ENCODE data around the gene MYBL2.
"Not testable (repeated sequence)": the region's sequence is repeated elsewhere in the genome, so short reads cannot be mapped to it uniquely, and the experiment has no call there.

Gene MYBL2

DNA sequence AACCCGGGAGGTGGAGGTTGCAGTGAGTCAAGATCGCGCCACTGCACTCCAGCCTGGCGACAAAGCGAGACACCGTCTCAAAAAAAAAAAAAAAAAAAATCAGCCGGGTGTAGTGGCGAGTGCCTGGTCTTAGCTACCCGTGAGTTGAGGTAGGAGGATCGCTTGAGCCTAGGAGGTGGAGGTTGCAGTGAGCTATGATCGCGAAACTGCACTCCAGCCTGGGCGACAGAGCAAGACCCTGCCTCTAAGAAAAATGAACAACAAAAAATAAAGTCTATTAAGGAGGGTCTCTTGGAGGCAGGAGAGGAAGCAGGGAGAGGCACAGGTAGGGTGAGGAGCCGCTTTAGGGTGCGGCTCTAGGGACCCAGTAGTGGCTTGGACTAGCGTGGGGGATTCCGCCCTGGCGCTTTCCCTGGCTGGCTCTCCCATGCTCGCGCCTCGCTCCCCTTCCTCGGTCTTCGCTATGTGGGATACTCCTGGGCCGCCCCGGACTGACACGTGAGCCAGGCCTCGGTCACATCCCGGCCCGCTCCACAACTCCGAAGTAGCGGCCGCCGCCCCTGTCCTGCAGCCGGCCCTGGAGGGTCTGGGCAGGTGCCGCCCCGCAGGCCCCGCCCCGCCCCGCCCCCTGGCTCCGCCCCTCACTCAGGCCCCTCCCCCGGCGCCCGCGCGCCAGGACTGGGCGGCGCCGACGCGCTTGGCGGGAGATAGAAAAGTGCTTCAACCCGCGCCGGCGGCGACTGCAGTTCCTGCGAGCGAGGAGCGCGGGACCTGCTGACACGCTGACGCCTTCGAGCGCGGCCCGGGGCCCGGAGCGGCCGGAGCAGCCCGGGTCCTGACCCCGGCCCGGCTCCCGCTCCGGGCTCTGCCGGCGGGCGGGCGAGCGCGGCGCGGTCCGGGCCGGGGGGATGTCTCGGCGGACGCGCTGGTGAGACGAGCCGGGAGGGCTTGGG lies at the start of gene MYBL2:
Gene MYBL2, plus strand, starts transcription at position 739 of the 953 bp plus-strand sequence. Its CDS starts 170 bp downstream, at position 909.
- H3K27ac ChIP-seq (ENCODE audit: low read depth, low read length): peak within 1 kb of the TSS; percentile 83; the same call in 1 of the 2 replicates
- peak within 1 kb of the TSS; percentile 92 for H3K4me3 ChIP-seq (ENCODE audit: low read depth, low read length)
- H3K4me1 ChIP-seq (ENCODE audit: control insufficient read depth, insufficient read depth, low read length): peaks cover 9% of the 10 kb centered on the region; the same call in 1 of the 2 replicates
- H3K9me3 ChIP-seq (ENCODE audit: control insufficient read depth, insufficient read depth, low read depth, low read length): no peaks in the 10 kb centered on the region
- H3K9ac ChIP-seq (ENCODE audit: low read length): peak within 1 kb of the TSS; percentile 89
- peaks cover 16% of the 10 kb centered on the region for H3K36me3 ChIP-seq (ENCODE audit: control insufficient read depth, insufficient read depth, low read length)
- no peaks in the 10 kb centered on the region for H3K27me3 ChIP-seq (ENCODE audit: control insufficient read depth, insufficient read depth, low read length)

DNA sequence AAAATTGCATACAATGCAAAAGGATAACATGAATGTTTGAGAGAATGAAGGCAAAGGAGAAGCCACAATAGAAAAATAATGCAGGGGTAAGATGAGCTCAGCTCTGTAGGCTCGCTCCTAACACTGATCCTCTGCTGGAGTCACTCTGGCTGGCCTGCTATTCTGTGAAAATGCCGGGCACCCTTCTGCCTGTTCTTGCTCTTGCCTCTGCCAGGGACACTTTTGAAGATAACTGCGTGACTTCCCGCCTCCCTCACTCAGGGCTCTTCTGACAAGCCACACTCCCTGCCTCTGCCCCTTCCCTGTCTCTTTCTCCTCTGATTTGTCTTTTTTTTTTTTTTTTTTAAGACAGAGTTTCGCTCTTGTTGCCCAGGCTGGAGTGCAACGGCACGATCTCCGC lies 35.3 kb upstream of the MYBL2 start:
- Histone ChIP-seq H3K27me3 (ENCODE audit: control insufficient read depth, insufficient read depth, low read length) (no peaks in the 10 kb centered on the region), H3K27ac (ENCODE audit: low read depth, low read length) (no peak overlapping the region), H3K4me3 (ENCODE audit: low read depth, low read length) (no peak overlapping the region), H3K9me3 (ENCODE audit: control insufficient read depth, insufficient read depth, low read depth, low read length) (no peaks in the 10 kb centered on the region), H3K36me3 (ENCODE audit: control insufficient read depth, insufficient read depth, low read length) (peaks cover 41% of the 10 kb centered on the region), H3K4me1 (ENCODE audit: control insufficient read depth, insufficient read depth, low read length) (no peaks in the 10 kb centered on the region), H3K9ac (ENCODE audit: low read length) (no peak overlapping the region)

- Histone ChIP-seq H3K4me1 (ENCODE audit: control insufficient read depth, insufficient read depth, low read length) (no peaks in the 10 kb centered on the region), H3K27ac (ENCODE audit: low read depth, low read length) (no peak overlapping the region), H3K36me3 (ENCODE audit: control insufficient read depth, insufficient read depth, low read length) (peaks cover 39% of the 10 kb centered on the region), H3K9me3 (ENCODE audit: control insufficient read depth, insufficient read depth, low read depth, low read length) (no peaks in the 10 kb centered on the region), H3K4me3 (ENCODE audit: low read depth, low read length) (no peak overlapping the region), H3K9ac (ENCODE audit: low read length) (no peak overlapping the region), H3K27me3 (ENCODE audit: control insufficient read depth, insufficient read depth, low read length) (no peaks in the 10 kb centered on the region)
Measured at GRCh38 chr20:43636429-43636828, 30.5 kb upstream of the MYBL2 start.

GRCh38 chr20:43642548-43642947 lies 24.4 kb upstream of the MYBL2 start:
- Histone ChIP-seq H3K9ac (ENCODE audit: low read length) (no peak overlapping the region), H3K4me3 (ENCODE audit: low read depth, low read length) (no peak overlapping the region), H3K4me1 (ENCODE audit: control insufficient read depth, insufficient read depth, low read length) (no peaks in the 10 kb centered on the region), H3K27me3 (ENCODE audit: control insufficient read depth, insufficient read depth, low read length) (no peaks in the 10 kb centered on the region), H3K9me3 (ENCODE audit: control insufficient read depth, insufficient read depth, low read depth, low read length) (no peaks in the 10 kb centered on the region), H3K36me3 (ENCODE audit: control insufficient read depth, insufficient read depth, low read length) (peaks cover 36% of the 10 kb centered on the region), H3K27ac (ENCODE audit: low read depth, low read length) (no peak overlapping the region)

DNA sequence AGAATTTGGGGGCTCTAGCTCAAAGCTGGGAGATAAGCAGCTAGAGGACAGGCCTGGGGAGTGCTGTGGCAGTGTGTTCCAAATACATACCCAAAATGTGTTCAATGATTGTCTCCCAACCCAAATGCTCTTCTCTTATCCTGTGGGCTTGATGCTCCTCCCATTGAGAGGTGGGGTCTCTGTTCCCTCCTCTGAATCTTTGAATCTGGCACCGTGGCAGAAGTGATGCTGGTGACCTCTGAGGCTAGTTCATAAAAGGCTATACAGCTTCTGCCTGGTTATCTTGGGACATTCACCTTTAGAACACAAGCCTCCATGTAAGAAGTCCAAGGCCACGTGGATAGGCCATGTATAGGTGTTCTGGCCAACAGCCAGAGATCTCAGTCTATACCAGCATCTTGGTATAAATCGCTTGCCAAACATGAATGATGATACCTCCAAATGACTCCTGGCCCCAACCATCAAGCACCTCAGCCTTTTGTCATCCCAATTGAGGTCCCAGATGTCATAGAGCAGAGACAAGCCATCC lies 15.9 kb upstream of the MYBL2 start:
- no peak overlapping the region for H3K9ac ChIP-seq (ENCODE audit: low read length)

DNA sequence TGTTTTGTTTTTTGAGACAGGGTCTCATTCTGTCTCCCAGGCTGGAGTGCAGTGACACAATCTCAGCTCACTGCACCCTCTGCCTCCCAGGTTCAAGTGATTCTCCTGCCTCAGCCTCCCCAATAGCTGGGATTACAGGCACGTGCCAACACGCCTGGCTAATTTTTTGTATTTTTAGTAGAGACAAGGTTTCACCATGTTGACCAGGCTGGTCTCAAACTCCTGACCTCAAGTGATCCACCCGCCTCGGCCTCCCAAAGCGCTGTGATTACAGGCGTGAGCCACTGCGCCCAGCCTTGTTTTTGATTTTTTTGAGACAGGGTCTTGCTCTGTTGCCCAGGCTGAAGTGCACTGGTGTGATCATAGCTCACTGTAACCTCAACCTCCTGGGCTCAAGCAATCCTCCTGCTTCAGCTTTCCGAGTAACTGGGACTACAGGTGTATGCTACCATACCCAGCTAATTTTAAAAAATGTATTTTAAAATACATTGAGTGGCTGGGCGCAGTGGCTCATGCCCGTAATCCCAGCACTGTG lies 15.2 kb upstream of the MYBL2 start:
- H3K9ac ChIP-seq (ENCODE audit: low read length); H3K4me3 ChIP-seq (ENCODE audit: low read depth, low read length); H3K4me1 ChIP-seq (ENCODE audit: control insufficient read depth, insufficient read depth, low read length); H3K36me3 ChIP-seq (ENCODE audit: control insufficient read depth, insufficient read depth, low read length); H3K27me3 ChIP-seq (ENCODE audit: control insufficient read depth, insufficient read depth, low read length); H3K27ac ChIP-seq (ENCODE audit: low read depth, low read length); H3K9me3 ChIP-seq (ENCODE audit: control insufficient read depth, insufficient read depth, low read depth, low read length): not testable (repeated sequence)

More for the DNA sequence above, 15.9 kb upstream of the MYBL2 start:
- H3K4me1 ChIP-seq (ENCODE audit: control insufficient read depth, insufficient read depth, low read length): no peaks in the 10 kb centered on the region
- H3K4me3 ChIP-seq (ENCODE audit: low read depth, low read length): no peak overlapping the region
- no peaks in the 10 kb centered on the region for H3K27me3 ChIP-seq (ENCODE audit: control insufficient read depth, insufficient read depth, low read length)
- H3K27ac ChIP-seq (ENCODE audit: low read depth, low read length): no peak overlapping the region
- H3K9me3 ChIP-seq (ENCODE audit: control insufficient read depth, insufficient read depth, low read depth, low read length): no peaks in the 10 kb centered on the region
- peaks cover 10% of the 10 kb centered on the region for H3K36me3 ChIP-seq (ENCODE audit: control insufficient read depth, insufficient read depth, low read length)

DNA sequence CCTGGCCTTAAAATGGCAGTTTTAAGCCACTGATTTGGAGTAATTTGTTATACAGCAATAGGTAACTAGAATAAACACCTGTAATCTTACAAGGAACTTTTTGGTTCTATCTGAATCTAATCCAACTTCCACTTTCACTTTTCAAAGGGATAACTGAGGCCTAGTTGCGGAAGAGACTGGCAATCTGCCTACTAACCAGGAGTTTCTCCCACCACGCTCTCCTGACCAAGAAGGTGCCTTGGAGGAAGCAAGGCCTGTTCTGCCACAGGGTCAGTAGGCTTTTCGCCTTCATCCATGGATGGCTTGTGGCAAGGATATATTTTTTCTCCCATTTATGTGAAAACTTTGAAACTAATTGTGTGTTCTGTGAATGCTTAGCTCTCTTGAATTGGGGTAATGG lies 12.9 kb upstream of the MYBL2 start:
- H3K4me3 ChIP-seq (ENCODE audit: low read depth, low read length): no peak overlapping the region
- no peaks in the 10 kb centered on the region for H3K4me1 ChIP-seq (ENCODE audit: control insufficient read depth, insufficient read depth, low read length)
- H3K9me3 ChIP-seq (ENCODE audit: control insufficient read depth, insufficient read depth, low read depth, low read length): no peaks in the 10 kb centered on the region
- no peak overlapping the region for H3K9ac ChIP-seq (ENCODE audit: low read length)
- no peak overlapping the region for H3K27ac ChIP-seq (ENCODE audit: low read depth, low read length)
- no peaks in the 10 kb centered on the region for H3K36me3 ChIP-seq (ENCODE audit: control insufficient read depth, insufficient read depth, low read length)
- no peaks in the 10 kb centered on the region for H3K27me3 ChIP-seq (ENCODE audit: control insufficient read depth, insufficient read depth, low read length)

DNA sequence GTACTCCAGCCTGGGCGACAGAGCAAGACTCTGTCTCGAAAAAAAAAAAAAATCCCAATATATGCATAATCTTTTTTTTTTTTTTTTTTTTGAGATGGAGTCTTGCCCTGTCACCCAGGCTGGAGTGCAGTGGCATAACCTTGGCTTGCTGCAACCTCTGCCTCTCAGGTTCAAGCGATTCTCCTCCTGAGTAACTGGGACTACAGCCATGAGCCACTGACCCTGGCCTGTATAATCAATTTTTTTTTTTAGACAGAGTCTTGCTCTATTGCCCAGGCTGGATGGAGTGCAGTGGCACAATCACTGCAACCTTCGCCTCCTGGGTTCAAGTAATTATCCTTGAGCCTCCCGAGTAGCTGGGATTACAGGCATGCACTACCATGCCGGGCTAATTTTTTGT lies 11.7 kb upstream of the MYBL2 start:
- H3K27me3 ChIP-seq (ENCODE audit: control insufficient read depth, insufficient read depth, low read length); H3K36me3 ChIP-seq (ENCODE audit: control insufficient read depth, insufficient read depth, low read length); H3K4me1 ChIP-seq (ENCODE audit: control insufficient read depth, insufficient read depth, low read length); H3K9ac ChIP-seq (ENCODE audit: low read length); H3K9me3 ChIP-seq (ENCODE audit: control insufficient read depth, insufficient read depth, low read depth, low read length); H3K27ac ChIP-seq (ENCODE audit: low read depth, low read length); H3K4me3 ChIP-seq (ENCODE audit: low read depth, low read length): not testable (repeated sequence)

GRCh38 chr20:43655937-43656336 lies 11.0 kb upstream of the MYBL2 start:
- Histone ChIP-seq H3K27me3 (ENCODE audit: control insufficient read depth, insufficient read depth, low read length) (no peaks in the 10 kb centered on the region), H3K9me3 (ENCODE audit: control insufficient read depth, insufficient read depth, low read depth, low read length) (no peaks in the 10 kb centered on the region), H3K9ac (ENCODE audit: low read length) (no peak overlapping the region), H3K4me1 (ENCODE audit: control insufficient read depth, insufficient read depth, low read length) (no peaks in the 10 kb centered on the region), H3K36me3 (ENCODE audit: control insufficient read depth, insufficient read depth, low read length) (no peaks in the 10 kb centered on the region), H3K27ac (ENCODE audit: low read depth, low read length) (no peak overlapping the region), H3K4me3 (ENCODE audit: low read depth, low read length) (no peak overlapping the region)

- H3K4me3 ChIP-seq (ENCODE audit: low read depth, low read length): peak overlapping the region; percentile 66
- peak overlapping the region; percentile 92 for H3K9ac ChIP-seq (ENCODE audit: low read length)
- H3K27ac ChIP-seq (ENCODE audit: low read depth, low read length): no peak overlapping the region
- no peaks in the 10 kb centered on the region for H3K36me3 ChIP-seq (ENCODE audit: control insufficient read depth, insufficient read depth, low read length)
- H3K27me3 ChIP-seq (ENCODE audit: control insufficient read depth, insufficient read depth, low read length): no peaks in the 10 kb centered on the region
- H3K4me1 ChIP-seq (ENCODE audit: control insufficient read depth, insufficient read depth, low read length): no peaks in the 10 kb centered on the region
- H3K9me3 ChIP-seq (ENCODE audit: control insufficient read depth, insufficient read depth, low read depth, low read length): no peaks in the 10 kb centered on the region
Measured at GRCh38 chr20:43658069-43658722, 8.7 kb upstream of the MYBL2 start.

Measured in HUES6 (cell line).